NCI-H128 (cell line): ENCODE data around the gene FOXN3.
A peak's percentile ranks its signal among the peaks of the same experiment; 100 is the strongest.
"Not testable (repeated sequence)": the region's sequence is repeated elsewhere in the genome, so short reads cannot be mapped to it uniquely, and the experiment has no call there.

Experiments
- DNase-seq: peaks from one replicate; lab custom pipeline; 2025; ENCODE audit not compliant: unreplicated experiment; lab: John Stamatoyannopoulos, UW

The FOXN3 gene

GRCh38 chr14:89178376-89178775 lies 238.7 kb downstream of the FOXN3 start:
- no peak for DNase-seq

- DNase-seq = no peak
Observed at GRCh38 chr14:89175881-89176799, 240.9 kb downstream of the FOXN3 start.

- DNase-seq = no peak
Observed at GRCh38 chr14:89171628-89172027, 245.4 kb downstream of the FOXN3 start.

- no peak for DNase-seq
Observed at GRCh38 chr14:89171168-89171567, 245.9 kb downstream of the FOXN3 start.

GRCh38 chr14:89167705-89168104 lies 249.3 kb downstream of the FOXN3 start:
- DNase-seq = no peak

GRCh38 chr14:89166633-89167032 lies 250.4 kb downstream of the FOXN3 start:
- DNase-seq = no peak

GRCh38 chr14:89165189-89166181 lies 251.5 kb downstream of the FOXN3 start:
- DNase-seq = no peak

GRCh38 chr14:89164168-89165073 lies 252.6 kb downstream of the FOXN3 start:
- DNase-seq = no peak

GRCh38 chr14:89163031-89163636 lies 253.9 kb downstream of the FOXN3 start:
- peak; percentile 22 for DNase-seq

- no peak for DNase-seq
Observed at GRCh38 chr14:89162586-89162985, 254.4 kb downstream of the FOXN3 start.

- DNase-seq = no peak
Observed at GRCh38 chr14:89160437-89160836, 256.6 kb downstream of the FOXN3 start.

GRCh38 chr14:89158701-89159100 lies 258.3 kb downstream of the FOXN3 start:
- no peak for DNase-seq

GRCh38 chr14:89158104-89158503 lies 258.9 kb downstream of the FOXN3 start:
- DNase-seq = not testable (repeated sequence)

- DNase-seq = no peak
Observed at GRCh38 chr14:89155491-89155890, 261.5 kb downstream of the FOXN3 start.

- not testable (repeated sequence) for DNase-seq
Observed at GRCh38 chr14:89151693-89152092, 265.3 kb downstream of the FOXN3 start.

GRCh38 chr14:89146274-89146673 lies 270.8 kb downstream of the FOXN3 start:
- DNase-seq = no peak

- DNase-seq = no peak
Observed at GRCh38 chr14:89144642-89145041, 272.4 kb downstream of the FOXN3 start.

- no peak for DNase-seq
Observed at GRCh38 chr14:89144066-89144465, 273.0 kb downstream of the FOXN3 start.

GRCh38 chr14:89143595-89143994 lies 273.4 kb downstream of the FOXN3 start:
- no peak for DNase-seq

GRCh38 chr14:89142366-89142765 lies 274.7 kb downstream of the FOXN3 start:
- DNase-seq = no peak
